K562 (cell line): Measurements from ENCODE around the gene CCNB1. TPM values are rescaled to one million over a fixed set of nuclear protein-coding genes. Genes with fewer than 3 reads are reported as not detected.
"Not testable (repeated sequence)": the region's sequence is repeated elsewhere in the genome, so short reads cannot be mapped to it uniquely, and the experiment has no call there.

Experiments used
- ATAC-seq: fragments of 200-7000 bp; cut with Tn5 transposase; 3 replicates; pipeline ENCODE4 v1.9.1; 2020; ENCODE audit warnings: moderate library complexity
- BruUV-seq: library from RNA; stranded (reverse); fragments of 400-500 nt; replicated peaks from 2 replicates; lab custom pipeline; 2021; lab: Mats Ljungman, UMichigan
- CTCF ChIA-PET: fragments of 300-600 bp; formaldehyde crosslinking; extraction: SDS; loops from one replicate; lab custom pipeline; 2021; ENCODE audit warnings: low intra/inter-chr PET ratio; lab: Yijun Ruan, JAX
- POLR2A ChIA-PET: fragments of 300-600, 350-650 bp; sonication (Branson Sonifier 250); formaldehyde crosslinking; extraction: SDS; loops from one replicate; lab custom pipeline; 2021; ENCODE audit warnings: antibody characterized with exemption, inconsistent platforms; lab: Yijun Ruan, JAX
- DNase-seq, 4 experiments: peaks; one replicate each; pipeline versions ENCODE4 v3.0.0 to v3.0.0-alpha.2; 2011 to 2018; ENCODE audit warnings: low spot score in 3 of 4, mixed read lengths in 3 of 4; ENCODE audit errors: extremely low read depth in 1 of 4
- FAIRE-seq: peaks from 2 replicates; lab custom pipeline; 2011; peaks lifted over from hg19 to GRCh38; lab: Jason Lieb, UNC
- H2AFZ ChIP-seq: 2 replicates; pipeline ENCODE4 v1.6.0; 2011; ENCODE audit warnings: low read depth, low read length, control low read depth, inconsistent platforms
- H3K27ac ChIP-seq: fragments of 200-600 bp; 3 replicates; pipeline ENCODE4 v1.8.0; 2011; ENCODE audit warnings: low read depth, mild to moderate bottlenecking, control low read depth, inconsistent platforms, low read length, moderate library complexity, mixed read lengths; ENCODE audit errors: extremely low read depth
- H3K27me3 ChIP-seq, 2 experiments: fragments of 300-600 bp in 1 of 2; 2 replicates in 1 of 2; 3 replicates in 1 of 2; pipeline versions ENCODE4 v1.6.0 to v1.8.0; 2011; ENCODE audit warnings: inconsistent platforms in 2 of 2, low read length in 2 of 2, mild to moderate bottlenecking in 1 of 2, mixed read lengths in 1 of 2, moderate library complexity in 1 of 2; ENCODE audit not compliant: control insufficient read depth in 2 of 2, insufficient read depth in 2 of 2
- H3K36me3 ChIP-seq: fragments of 300-600 bp; 3 replicates; pipeline ENCODE4 v1.8.0; 2011; ENCODE audit warnings: mild to moderate bottlenecking, low read length, inconsistent platforms; ENCODE audit not compliant: control insufficient read depth, insufficient read depth
- H3K4me1 ChIP-seq, 2 experiments: fragments of 200-600 bp in 1 of 2; replicated peaks in 1 of 2; 2 replicates in 1 of 2; 3 replicates in 1 of 2; pipeline versions ENCODE4 v1.5.1 to v1.8.0; 2011; ENCODE audit warnings: inconsistent platforms in 2 of 2, low read length in 2 of 2, mild to moderate bottlenecking in 1 of 2, mixed read lengths in 1 of 2, moderate library complexity in 1 of 2; ENCODE audit not compliant: control insufficient read depth in 2 of 2, insufficient read depth in 2 of 2
- H3K4me2 ChIP-seq: 2 replicates; pipeline ENCODE4 v1.6.1; 2011; ENCODE audit warnings: low read length, control low read depth, inconsistent platforms, mixed read lengths; ENCODE audit not compliant: insufficient read depth
- H3K4me3 ChIP-seq: fragments of 200-600 bp; sonication (generic), shearing (Covaris generic); 2 replicates; pipeline ENCODE4 v1.5.1; 2016; ENCODE audit warnings: control low read depth, inconsistent platforms
- H3K79me2 ChIP-seq: fragments of 200-600 bp; 3 replicates; pipeline ENCODE4 v1.8.0; 2011; ENCODE audit warnings: low read length, inconsistent platforms; ENCODE audit not compliant: control insufficient read depth, insufficient read depth
- H3K9ac ChIP-seq, 2 experiments: 2 replicates each; pipeline versions ENCODE4 v1.6.0 to v1.6.1; 2011; ENCODE audit warnings: low read depth in 2 of 2, low read length in 2 of 2, control low read depth in 1 of 2, inconsistent platforms in 1 of 2, mild to moderate bottlenecking in 1 of 2, mixed read lengths in 1 of 2; ENCODE audit not compliant: insufficient read depth in 1 of 2
- H3K9me1 ChIP-seq: one replicate; pipeline ENCODE4 v1.6.0; 2011; ENCODE audit warnings: inconsistent platforms, mild to moderate bottlenecking, low read length, moderate library complexity; ENCODE audit not compliant: control insufficient read depth, insufficient read depth
- H3K9me3 ChIP-seq: replicated peaks from 2 replicates; pipeline ENCODE4 v1.5.1; 2011; ENCODE audit warnings: low read depth, low read length, inconsistent platforms; ENCODE audit not compliant: control insufficient read depth, insufficient read depth
- H4K20me1 ChIP-seq: replicated peaks from 2 replicates; pipeline ENCODE4 v1.6.1; 2011; ENCODE audit warnings: low read length, inconsistent platforms, mixed read lengths; ENCODE audit not compliant: control insufficient read depth, insufficient read depth
- KDM1A ChIP-seq, 2 experiments: fragments of 450-650 bp; IDR thresholded peaks; 2 replicates each; pipeline ENCODE4 v1.6.1; 2016; ENCODE audit warnings: mild to moderate bottlenecking in 2 of 2
- MCM5 ChIP-seq: fragments of 450-650 bp; IDR thresholded peaks from 2 replicates; pipeline ENCODE4 v1.6.1; 2016; ENCODE audit warnings: low read depth
- NCOR1 ChIP-seq: fragments of 450-650 bp; IDR thresholded peaks from 2 replicates; pipeline ENCODE4 v1.6.1; 2016; ENCODE audit warnings: mild to moderate bottlenecking, moderate library complexity
- NELFE ChIP-seq: IDR thresholded peaks from 2 replicates; pipeline ENCODE4 v1.6.1; 2011; ENCODE audit warnings: mild to moderate bottlenecking; ENCODE audit not compliant: insufficient read depth, insufficient read length
- PRDM10 ChIP-seq: fragments of 450-650 bp; IDR thresholded peaks from 2 replicates; pipeline ENCODE4 v1.6.1; 2018; ENCODE audit not compliant: partially characterized antibody
- SMARCA5 ChIP-seq: fragments of 450-650 bp; IDR thresholded peaks from 2 replicates; pipeline ENCODE4 v1.6.1; 2016
- ZNF133 ChIP-seq: fragments of 250-450 bp; sonication (Bioruptor Pico); IDR thresholded peaks from 2 replicates; pipeline ENCODE4 v1.4.0; 2020; ENCODE audit warnings: mild to moderate bottlenecking
- ZNF24 ChIP-seq: fragments of 450-650 bp; IDR thresholded peaks from 2 replicates; pipeline ENCODE4 v1.6.1; 2016
- WGBS: fragments of 100-300 bp; shearing (Covaris generic); methylation state at CpG from one replicate; pipeline ENCODE4 v1.1.6; 2016; ENCODE audit warnings: low coverage, mixed read lengths; ENCODE audit not compliant: insufficient coverage; ENCODE audit errors: missing lambda C conversion rate; 5-methylcytosine and 5-hydroxymethylcytosine counted together
- in situ Hi-C: fragments of 300-500 bp; cut with MboI; formaldehyde crosslinking; loops from 4 replicates; pipeline ENCODE4 v1.15.0; 2018; ENCODE audit warnings: inconsistent platforms, mixed read lengths
- intact Hi-C: fragments of 100-400 bp; cut with micrococcal nuclease; formaldehyde crosslinking; loops from 2 replicates; pipeline ENCODE4 v1.14.2; 2022
- polyA plus RNA-seq, 8 experiments: library from polyadenylated mRNA; depleted of rRNA in 4 of 8; stranded (reverse) in 5 of 8; unstranded in 3 of 8; fragments of >200 nt; fragmentation: Nextera tagmentation in 2 of 8; fragmentation: Illumina TruSeq in 1 of 8; extraction: Ambion mirVana in 2 of 8; extraction: Trizol in 1 of 8; gene quantifications; 2 replicates each; pipeline versions ENCODE4 v1.2.1 to v1.2.3, GENCODE V29; 2011 to 2014; ENCODE audit warnings: inconsistent platforms in 1 of 8, missing spikeins in 1 of 8
- total RNA-seq, 7 experiments: library from RNA; depleted of rRNA in 6 of 7; stranded (reverse); fragments of >200 nt in 6 of 7; fragmentation: Illumina TruSeq in 2 of 7; extraction: Trizol in 2 of 7; gene quantifications; 2 replicates each; pipeline versions ENCODE4 v1.2.1 to v1.2.3, GENCODE V29; 2011 to 2021; ENCODE audit warnings: low replicate concordance in 1 of 7
- TF ChIP-seq, protein P1 (sequence below): fragments of 450-650 bp; formaldehyde crosslinking; IDR thresholded peaks from 2 replicates; pipeline ENCODE4 v1.4.0; 2022; ENCODE audit warnings: mild to moderate bottlenecking, moderate library complexity

CCNB1 gene
- total and polyA plus RNA-seq, 9 of the 15 experiments (the other 6 are each of a cell fraction or from before 2014, with no cell fraction given) = 165 to 679 (median 271) TPM

GRCh38 chr5:69140827-69141226 lies 26.1 kb upstream of the CCNB1 start (continued):
- TF ChIP-seq, protein P1, sequence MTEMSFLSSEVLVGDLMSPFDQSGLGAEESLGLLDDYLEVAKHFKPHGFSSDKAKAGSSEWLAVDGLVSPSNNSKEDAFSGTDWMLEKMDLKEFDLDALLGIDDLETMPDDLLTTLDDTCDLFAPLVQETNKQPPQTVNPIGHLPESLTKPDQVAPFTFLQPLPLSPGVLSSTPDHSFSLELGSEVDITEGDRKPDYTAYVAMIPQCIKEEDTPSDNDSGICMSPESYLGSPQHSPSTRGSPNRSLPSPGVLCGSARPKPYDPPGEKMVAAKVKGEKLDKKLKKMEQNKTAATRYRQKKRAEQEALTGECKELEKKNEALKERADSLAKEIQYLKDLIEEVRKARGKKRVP = no peak
- no peak for TF ChIP-seq NCOR1
- TF ChIP-seq NELFE = no peak
- peak; percentile 69; the same call in 1 of the 2 replicates for TF ChIP-seq SMARCA5
- peak in 1 of 2 experiments; percentile 48; a peak in 1 of 4 replicates for TF ChIP-seq KDM1A (IDR thresholded peaks at IDR 0.05)
- no peak for TF ChIP-seq PRDM10
- TF ChIP-seq MCM5 = no peak
- no peak for TF ChIP-seq ZNF133 (CRISPR knock-in tag)
- no peak for TF ChIP-seq ZNF24

DNA sequence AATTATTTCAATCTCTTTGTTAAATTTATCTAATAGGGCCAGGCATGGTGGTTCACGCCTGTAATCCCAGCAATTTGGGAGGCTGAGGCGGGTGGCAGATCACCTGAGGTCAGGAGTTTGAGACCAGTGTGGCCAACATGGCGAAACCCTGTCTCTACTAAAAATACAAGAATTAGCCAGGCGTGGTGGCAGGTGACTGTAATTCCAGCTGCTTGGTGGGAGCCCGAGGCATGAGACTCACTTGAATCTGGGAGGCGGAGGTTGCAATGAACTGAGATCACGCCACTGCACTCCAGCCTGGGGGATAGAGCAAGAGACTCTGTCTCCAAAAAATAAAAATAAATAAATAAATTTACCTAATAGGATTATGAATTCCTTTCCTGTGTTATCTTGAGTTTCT lies 18.4 kb upstream of the CCNB1 start:
- DNase-seq, H4K20me1 ChIP-seq, ATAC-seq, FAIRE-seq, H3K36me3 ChIP-seq, H3K4me2 ChIP-seq, in situ Hi-C loops, BruUV-seq, H3K9me1 ChIP-seq, H3K9me3 ChIP-seq, H3K27ac ChIP-seq, CTCF ChIA-PET, intact Hi-C loops, H3K79me2 ChIP-seq, H3K27me3 ChIP-seq, H3K9ac ChIP-seq, H3K4me1 ChIP-seq, H3K4me3 ChIP-seq, H2AFZ ChIP-seq: not testable (repeated sequence)
- POLR2A ChIA-PET = interaction anchor here (1.1 kb wide), 1 partner anchor 13 kb away, joined by 3 read pairs; no protein-coding TSS in a partner anchor
- WGBS = 77% methylated on average over 7 of the region's 7 CpGs
